SK-N-SH (cell line): ENCODE results near the gene RPS16. TPM values are rescaled to one million over a fixed set of nuclear protein-coding genes. Genes with fewer than 3 reads are reported as not detected.

ENCODE experiments used
- CTCF ChIA-PET: fragments of 300-600, 350-600 bp; formaldehyde crosslinking; extraction: SDS; loops from one replicate; lab custom pipeline; 2021; lab: Yijun Ruan, JAX
- POLR2A ChIA-PET: fragments of 350-600 bp; sonication (Branson Sonifier 250); formaldehyde crosslinking; extraction: SDS; loops from one replicate; lab custom pipeline; 2020; ENCODE audit warnings: antibody characterized with exemption, inconsistent platforms; lab: Yijun Ruan, JAX
- DNase-seq: peaks from one replicate; pipeline ENCODE4 v3.0.0; 2012
- H2AFZ ChIP-seq: fragments of 200-600 bp; sonication (generic); 2 replicates; pipeline ENCODE4 v1.8.1; 2016; ENCODE audit warnings: antibody characterized with exemption, mild to moderate bottlenecking, low read depth
- H3F3A ChIP-seq: fragments of 200-600 bp; sonication (generic); replicated peaks from 2 replicates; pipeline ENCODE3; 2016; ENCODE audit warnings: antibody characterized with exemption, mild to moderate bottlenecking; ENCODE audit not compliant: insufficient read depth
- H3K27ac ChIP-seq, 2 experiments: fragments of 200-500 bp in 1 of 2; fragments of 200-600 bp in 1 of 2; sonication (Bioruptor generic) in 1 of 2; sonication (generic), shearing (Covaris generic) in 1 of 2; 2 replicates each; pipeline versions ENCODE4 v1.5.1 to v1.6.1; 2014 to 2016; ENCODE audit warnings: low read depth in 2 of 2, inconsistent platforms in 1 of 2, low read length in 1 of 2, mild to moderate bottlenecking in 1 of 2, mixed read lengths in 1 of 2
- H3K27me3 ChIP-seq: fragments of 200-600 bp; sonication (generic), shearing (Covaris generic); 2 replicates; pipeline ENCODE4 v1.6.1; 2016; ENCODE audit warnings: mixed run types; ENCODE audit not compliant: insufficient read depth
- H3K36me3 ChIP-seq, 2 experiments: fragments of 200-500 bp in 1 of 2; fragments of 200-600 bp in 1 of 2; sonication (Bioruptor generic) in 1 of 2; sonication (generic) in 1 of 2; replicated peaks in 1 of 2; 2 replicates each; pipeline versions ENCODE3 to v1.5.1; 2014 to 2016; ENCODE audit warnings: low read length in 1 of 2, mild to moderate bottlenecking in 1 of 2; ENCODE audit not compliant: insufficient read depth in 2 of 2, control insufficient read depth in 1 of 2
- H3K4me1 ChIP-seq, 2 experiments: fragments of 200-500 bp in 1 of 2; fragments of 200-600 bp in 1 of 2; sonication (Bioruptor generic) in 1 of 2; sonication (generic), shearing (Covaris generic) in 1 of 2; 2 replicates each; pipeline versions ENCODE4 v1.5.1 to v1.6.1; 2014 to 2016; ENCODE audit warnings: low read depth in 1 of 2, low read length in 1 of 2, mixed run types in 1 of 2; ENCODE audit not compliant: insufficient read depth in 2 of 2, control insufficient read depth in 1 of 2
- H3K4me2 ChIP-seq: fragments of 200-600 bp; sonication (generic), shearing (Covaris generic); 2 replicates; pipeline ENCODE4 v1.6.1; 2017; ENCODE audit warnings: mixed run types
- H3K4me3 ChIP-seq, 2 experiments: fragments of 200-500 bp in 1 of 2; fragments of 200-600 bp in 1 of 2; sonication (Bioruptor generic) in 1 of 2; sonication (generic), shearing (Covaris generic) in 1 of 2; 2 replicates each; pipeline versions ENCODE4 v1.5.1 to v1.8.1; 2014 to 2016; ENCODE audit warnings: low read depth in 2 of 2, inconsistent platforms in 1 of 2, low read length in 1 of 2, mild to moderate bottlenecking in 1 of 2, mixed read lengths in 1 of 2, moderate library complexity in 1 of 2
- H3K79me2 ChIP-seq: fragments of 200-600 bp; sonication (generic); 2 replicates; pipeline ENCODE4 v1.8.1; 2017; ENCODE audit warnings: mild to moderate bottlenecking; ENCODE audit not compliant: insufficient read depth
- H3K9ac ChIP-seq: fragments of 200-600 bp; sonication (generic); 2 replicates; pipeline ENCODE4 v1.6.1; 2017; ENCODE audit warnings: mixed run types
- H3K9me2 ChIP-seq: fragments of 200-600 bp; sonication (generic); 2 replicates; pipeline ENCODE4 v1.6.1; 2017; ENCODE audit warnings: mixed run types
- H3K9me3 ChIP-seq: fragments of 200-600 bp; sonication (generic); 2 replicates; pipeline ENCODE4 v1.6.1; 2017; ENCODE audit warnings: mixed run types, mild to moderate bottlenecking, moderate library complexity
- H4K20me1 ChIP-seq: fragments of 200-600 bp; sonication (generic); 2 replicates; pipeline ENCODE4 v1.6.1; 2017; ENCODE audit warnings: mild to moderate bottlenecking, mixed run types; ENCODE audit not compliant: insufficient read depth
- CHD2 ChIP-seq: fragments of 150-350 bp; IDR thresholded peaks from 2 replicates; pipeline ENCODE4 v1.6.1; 2018; ENCODE audit warnings: low read length; ENCODE audit not compliant: partially characterized antibody
- EP300 ChIP-seq, 2 experiments: IDR thresholded peaks; 2 replicates each; pipeline versions ENCODE4 v1.4.0 to v1.6.1; 2012; ENCODE audit warnings: borderline replicate concordance in 1 of 2, low read depth in 1 of 2, low read length in 1 of 2
- FOXJ3 ChIP-seq: sonication (generic); formaldehyde crosslinking; IDR thresholded peaks from 2 replicates; pipeline ENCODE4 v1.5.1; 2020; ENCODE audit warnings: mild to moderate bottlenecking, missing genetic modification reagents
- GABPA ChIP-seq: IDR thresholded peaks from 2 replicates; pipeline ENCODE4 v1.4.0; 2012; ENCODE audit warnings: low read depth, mild to moderate bottlenecking
- JUND ChIP-seq: IDR thresholded peaks from 2 replicates; pipeline ENCODE4 v1.4.0; 2012
- MAX ChIP-seq: IDR thresholded peaks from 2 replicates; pipeline ENCODE4 v1.4.0; 2012; ENCODE audit warnings: low read depth
- MXI1 ChIP-seq: IDR thresholded peaks from 2 replicates; pipeline ENCODE4 v1.6.1; 2012; ENCODE audit warnings: mild to moderate bottlenecking, low read depth, low read length, improper control_type of control experiment
- POLR2AphosphoS5 ChIP-seq: IDR thresholded peaks from 2 replicates; pipeline ENCODE4 v1.6.1; 2012; ENCODE audit warnings: low read depth, low read length
- RCOR1 ChIP-seq: fragments of 150-350 bp; IDR thresholded peaks from 2 replicates; pipeline ENCODE4 v1.6.1; 2017; ENCODE audit warnings: antibody characterized with exemption, low read length
- RXRA ChIP-seq: IDR thresholded peaks from 2 replicates; pipeline ENCODE4 v1.4.0; 2012; ENCODE audit warnings: low read depth, mild to moderate bottlenecking, borderline replicate concordance
- SIN3A ChIP-seq: IDR thresholded peaks from 2 replicates; pipeline ENCODE4 v1.6.1; 2012; ENCODE audit warnings: low read depth, mild to moderate bottlenecking, low read length, moderate library complexity, borderline replicate concordance
- TAF1 ChIP-seq: IDR thresholded peaks from 2 replicates; pipeline ENCODE4 v1.6.1; 2012; ENCODE audit warnings: low read depth, mild to moderate bottlenecking, low read length, moderate library complexity, borderline replicate concordance
- TCF12 ChIP-seq: IDR thresholded peaks from 2 replicates; pipeline ENCODE4 v1.4.0; 2012
- USF2 ChIP-seq: fragments of 150-350 bp; IDR thresholded peaks from 2 replicates; pipeline ENCODE4 v1.6.1; 2017; ENCODE audit warnings: antibody characterized with exemption, low read length, low read depth, borderline replicate concordance
- YY1 ChIP-seq: IDR thresholded peaks from 2 replicates; pipeline ENCODE4 v1.4.0; 2012; ENCODE audit warnings: low read depth, mild to moderate bottlenecking
- WGBS: methylation state at CpG from one replicate; pipeline ENCODE4 v1.1.6; 2017; ENCODE audit warnings: low lambda C conversion rate; 5-methylcytosine and 5-hydroxymethylcytosine counted together
- polyA plus RNA-seq, 3 experiments: library from polyadenylated mRNA; depleted of rRNA; stranded (reverse); fragments of >200 nt; gene quantifications; 2 replicates each; pipeline ENCODE4 v1.2.3, GENCODE V29; 2012
- TF ChIP-seq, protein P1 (sequence below): fragments of 200-600 bp; sonication (generic); IDR thresholded peaks from 2 replicates; pipeline ENCODE4 v1.6.1; 2017; ENCODE audit warnings: antibody characterized with exemption, mild to moderate bottlenecking, moderate library complexity

RPS16 gene
- polyA plus RNA-seq, 1 of the 3 experiments (the other 2 are of a cell fraction), result 7,541 TPM

- no peaks in the 10 kb centered on the region for H3K27me3 ChIP-seq
- H3K9me2 ChIP-seq, result no peaks in the 10 kb centered on the region
- H3F3A ChIP-seq, result peaks cover 33% of the 10 kb centered on the region
- H3K27ac ChIP-seq, result no peak overlapping the region
- no peak overlapping the region for H2AFZ ChIP-seq
- H3K4me3 ChIP-seq, result no peak overlapping the region
- H3K9me3 ChIP-seq, result no peaks in the 10 kb centered on the region
- peaks cover 8 to 12% of the 10 kb centered on the region in 2 experiments; a peak in 3 of 4 replicates for H3K4me1 ChIP-seq
- DNase-seq, result peak; percentile 19
- peaks cover 8 to 18% of the 10 kb centered on the region in 2 experiments for H3K36me3 ChIP-seq
- H4K20me1 ChIP-seq, result no peaks in the 10 kb centered on the region
- no peak overlapping the region for H3K9ac ChIP-seq
- no peak overlapping the region for H3K4me2 ChIP-seq
- TF ChIP-seq GABPA (no peak), USF2 (no peak), POLR2AphosphoS5 (no peak), SIN3A (no peak), RXRA (no peak), CHD2 (no peak), YY1 (no peak), EP300 (IDR thresholded peaks at IDR 0.05; ENCODE audit: borderline replicate concordance in 1 of 2, low read depth in 1 of 2, low read length in 1 of 2) (no peak), TAF1 (no peak), MAX (no peak), RCOR1 (no peak), MXI1 (no peak), JUND (no peak), TCF12 (no peak), FOXJ3 (CRISPR knock-in tag) (no peak)
- TF ChIP-seq, protein P1, sequence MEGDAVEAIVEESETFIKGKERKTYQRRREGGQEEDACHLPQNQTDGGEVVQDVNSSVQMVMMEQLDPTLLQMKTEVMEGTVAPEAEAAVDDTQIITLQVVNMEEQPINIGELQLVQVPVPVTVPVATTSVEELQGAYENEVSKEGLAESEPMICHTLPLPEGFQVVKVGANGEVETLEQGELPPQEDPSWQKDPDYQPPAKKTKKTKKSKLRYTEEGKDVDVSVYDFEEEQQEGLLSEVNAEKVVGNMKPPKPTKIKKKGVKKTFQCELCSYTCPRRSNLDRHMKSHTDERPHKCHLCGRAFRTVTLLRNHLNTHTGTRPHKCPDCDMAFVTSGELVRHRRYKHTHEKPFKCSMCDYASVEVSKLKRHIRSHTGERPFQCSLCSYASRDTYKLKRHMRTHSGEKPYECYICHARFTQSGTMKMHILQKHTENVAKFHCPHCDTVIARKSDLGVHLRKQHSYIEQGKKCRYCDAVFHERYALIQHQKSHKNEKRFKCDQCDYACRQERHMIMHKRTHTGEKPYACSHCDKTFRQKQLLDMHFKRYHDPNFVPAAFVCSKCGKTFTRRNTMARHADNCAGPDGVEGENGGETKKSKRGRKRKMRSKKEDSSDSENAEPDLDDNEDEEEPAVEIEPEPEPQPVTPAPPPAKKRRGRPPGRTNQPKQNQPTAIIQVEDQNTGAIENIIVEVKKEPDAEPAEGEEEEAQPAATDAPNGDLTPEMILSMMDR, result no peak
- WGBS, result 93% methylated on average over 9 of the region's 16 CpGs
- CTCF ChIA-PET, result interaction anchor here (1.2 to 3.0 kb wide), 4 partner anchors 7 to 27 kb away, joined by 3 to 15 read pairs (median 5); partner anchors contain the start of gene PLEKHG2
- POLR2A ChIA-PET, result interaction anchor here (2.9 kb wide), 1 partner anchor 11 kb away, joined by 17 read pairs; the partner anchor contains the start of gene RPS16
- H3K79me2 ChIP-seq, result no peaks in the 10 kb centered on the region; the same call in 1 of the 2 replicates
Observed at GRCh38 chr19:39424934-39425333, 10.8 kb downstream of the RPS16 start.
